Breast epithelium (tissue), 4 donors: Measurements from ENCODE around the gene LBHD2. TPM values are rescaled to one million over a fixed set of nuclear protein-coding genes. Genes with fewer than 3 reads are reported as not detected.
A peak's percentile ranks its signal among the peaks of the same experiment; 100 is the strongest.

Source experiments
- DNase-seq, 2 donors: peaks; one replicate each; pipeline ENCODE4 v3.0.0-alpha.2; 2019; ENCODE audit warnings: low spot score in 2 of 2
- H3K27ac ChIP-seq, 2 donors: fragments of 200-600 bp; sonication (generic) in 1 of 2; one replicate each; pipeline ENCODE4 v1.5.1; 2016 to 2019; ENCODE audit warnings: mild to moderate bottlenecking in 1 of 2
- H3K27me3 ChIP-seq, 2 donors: fragments of 200-600 bp; sonication (generic) in 1 of 2; one replicate each; pipeline versions ENCODE4 v1.5.1 to v1.6.0; 2017 to 2019; ENCODE audit warnings: control low read depth in 1 of 2, mild to moderate bottlenecking in 1 of 2
- H3K36me3 ChIP-seq: fragments of 200-600 bp; one replicate; pipeline ENCODE4 v1.5.1; 2019
- H3K4me1 ChIP-seq, 2 donors: fragments of 200-600 bp; sonication (generic); one replicate each; pipeline ENCODE4 v1.5.1; 2016 to 2019; ENCODE audit warnings: control low read depth in 1 of 2
- H3K4me3 ChIP-seq, 3 donors: fragments of 200-600 bp; sonication (generic); 1 replicate in 2 of 3; 2 replicates in 1 of 3; pipeline ENCODE4 v1.5.1; 2016 to 2019; ENCODE audit warnings: mild to moderate bottlenecking in 3 of 3, moderate library complexity in 2 of 3
- H3K9me3 ChIP-seq, 2 donors: fragments of 200-600 bp; sonication (generic) in 1 of 2; one replicate each; pipeline ENCODE4 v1.5.1; 2016 to 2019; ENCODE audit warnings: control low read depth in 1 of 2
- POLR2A ChIP-seq: fragments of 450-650 bp; IDR thresholded peaks from one replicate; pipeline ENCODE4 v1.6.1; 2016; ENCODE audit warnings: antibody characterized with exemption, mild to moderate bottlenecking, moderate library complexity
- POLR2AphosphoS5 ChIP-seq, 3 donors: sonication (generic); formaldehyde crosslinking; IDR thresholded peaks; one replicate each; pipeline ENCODE4 v1.6.1; 2017; ENCODE audit warnings: antibody characterized with exemption in 3 of 3
- intact Hi-C: fragments of 100-400 bp; cut with DNase I; formaldehyde crosslinking; loops from one replicate; pipeline ENCODE4 v1.15.1; 2023; ENCODE audit warnings: low total_unique reads
- total RNA-seq, 3 donors: library from RNA; depleted of rRNA; stranded (reverse); fragments of >200 nt; gene quantifications; one replicate each; pipeline ENCODE4 v1.1.0, GENCODE V29; 2016
- TF ChIP-seq, protein P1 (sequence below), 3 donors: fragments of 450-650 bp; IDR thresholded peaks; one replicate each; pipeline ENCODE4 v1.5.1; 2016 to 2017; ENCODE audit warnings: antibody characterized with exemption in 3 of 3, mild to moderate bottlenecking in 3 of 3, moderate library complexity in 3 of 3

LBHD2 gene
- total RNA-seq, 3 donors from 2014 or later, result not detected

DNA sequence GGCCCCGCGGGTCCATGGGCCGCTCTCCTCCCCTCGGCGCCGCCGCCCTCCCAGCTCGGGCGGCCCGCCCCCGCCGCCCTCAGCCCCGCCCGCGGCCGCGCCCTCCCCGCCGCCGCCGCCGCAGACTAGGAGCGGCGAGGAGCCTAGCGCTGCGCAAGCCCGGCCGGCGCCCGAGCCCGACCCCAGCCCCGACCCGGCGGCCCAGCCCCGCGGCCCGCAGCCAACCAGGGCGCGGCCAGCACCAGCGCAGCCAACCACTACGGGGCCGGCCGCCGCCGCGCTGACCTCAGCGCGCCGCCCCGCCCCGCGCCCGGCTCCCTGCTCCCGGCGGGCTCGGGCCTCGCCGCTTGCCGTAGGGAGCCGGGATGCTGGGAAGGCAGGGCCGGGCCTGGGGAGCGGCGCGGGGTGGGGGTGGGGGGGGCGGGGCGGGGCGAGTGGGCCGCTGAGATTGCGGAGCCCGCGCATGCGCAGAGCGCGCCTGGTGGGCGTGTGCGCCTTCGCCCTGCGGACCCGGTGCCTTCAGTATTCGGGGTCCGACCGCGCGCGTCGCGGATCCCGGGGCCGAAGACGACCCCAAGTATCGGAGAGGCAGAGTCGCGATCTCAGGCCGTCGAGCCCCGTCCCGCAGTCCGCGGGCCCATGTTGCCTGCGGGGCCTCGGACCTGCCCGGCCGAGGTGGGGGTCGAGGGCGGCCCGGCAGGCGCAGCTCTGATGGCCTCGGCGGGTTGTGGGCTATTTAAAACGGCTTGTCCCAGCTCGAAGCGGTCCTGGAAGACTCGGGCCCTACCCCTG, 26.4 kb upstream of the LBHD2 start, which contains the start of gene CDC42BPB:
Gene CDC42BPB, minus strand, starts transcription at position 178 of the 792 bp plus-strand sequence. CDS start 376 bp downstream, outside the sequence.
- H3K36me3 ChIP-seq, result no peaks in the 10 kb centered on the region
- intact Hi-C loops, result no loop called here
- peaks cover 0 to 8% of the 10 kb centered on the region in 2 donors for H3K4me1 ChIP-seq
- TF ChIP-seq POLR2A (no peak), POLR2AphosphoS5 (IDR thresholded peaks at IDR 0.05) (peak; percentile 35 to 62 (median 56))
- TF ChIP-seq, protein P1, sequence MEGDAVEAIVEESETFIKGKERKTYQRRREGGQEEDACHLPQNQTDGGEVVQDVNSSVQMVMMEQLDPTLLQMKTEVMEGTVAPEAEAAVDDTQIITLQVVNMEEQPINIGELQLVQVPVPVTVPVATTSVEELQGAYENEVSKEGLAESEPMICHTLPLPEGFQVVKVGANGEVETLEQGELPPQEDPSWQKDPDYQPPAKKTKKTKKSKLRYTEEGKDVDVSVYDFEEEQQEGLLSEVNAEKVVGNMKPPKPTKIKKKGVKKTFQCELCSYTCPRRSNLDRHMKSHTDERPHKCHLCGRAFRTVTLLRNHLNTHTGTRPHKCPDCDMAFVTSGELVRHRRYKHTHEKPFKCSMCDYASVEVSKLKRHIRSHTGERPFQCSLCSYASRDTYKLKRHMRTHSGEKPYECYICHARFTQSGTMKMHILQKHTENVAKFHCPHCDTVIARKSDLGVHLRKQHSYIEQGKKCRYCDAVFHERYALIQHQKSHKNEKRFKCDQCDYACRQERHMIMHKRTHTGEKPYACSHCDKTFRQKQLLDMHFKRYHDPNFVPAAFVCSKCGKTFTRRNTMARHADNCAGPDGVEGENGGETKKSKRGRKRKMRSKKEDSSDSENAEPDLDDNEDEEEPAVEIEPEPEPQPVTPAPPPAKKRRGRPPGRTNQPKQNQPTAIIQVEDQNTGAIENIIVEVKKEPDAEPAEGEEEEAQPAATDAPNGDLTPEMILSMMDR (IDR thresholded peaks at IDR 0.05), result no peak
- H3K27ac ChIP-seq, result peak within 1 kb of the TSS; percentile 83 to 97
- H3K4me3 ChIP-seq, result peak within 1 kb of the TSS; percentile 96 to 99 (median 98)
- peak; percentile 81 to 82 for DNase-seq
- no peaks in the 10 kb centered on the region for H3K9me3 ChIP-seq
- no peaks in the 10 kb centered on the region for H3K27me3 ChIP-seq

DNA sequence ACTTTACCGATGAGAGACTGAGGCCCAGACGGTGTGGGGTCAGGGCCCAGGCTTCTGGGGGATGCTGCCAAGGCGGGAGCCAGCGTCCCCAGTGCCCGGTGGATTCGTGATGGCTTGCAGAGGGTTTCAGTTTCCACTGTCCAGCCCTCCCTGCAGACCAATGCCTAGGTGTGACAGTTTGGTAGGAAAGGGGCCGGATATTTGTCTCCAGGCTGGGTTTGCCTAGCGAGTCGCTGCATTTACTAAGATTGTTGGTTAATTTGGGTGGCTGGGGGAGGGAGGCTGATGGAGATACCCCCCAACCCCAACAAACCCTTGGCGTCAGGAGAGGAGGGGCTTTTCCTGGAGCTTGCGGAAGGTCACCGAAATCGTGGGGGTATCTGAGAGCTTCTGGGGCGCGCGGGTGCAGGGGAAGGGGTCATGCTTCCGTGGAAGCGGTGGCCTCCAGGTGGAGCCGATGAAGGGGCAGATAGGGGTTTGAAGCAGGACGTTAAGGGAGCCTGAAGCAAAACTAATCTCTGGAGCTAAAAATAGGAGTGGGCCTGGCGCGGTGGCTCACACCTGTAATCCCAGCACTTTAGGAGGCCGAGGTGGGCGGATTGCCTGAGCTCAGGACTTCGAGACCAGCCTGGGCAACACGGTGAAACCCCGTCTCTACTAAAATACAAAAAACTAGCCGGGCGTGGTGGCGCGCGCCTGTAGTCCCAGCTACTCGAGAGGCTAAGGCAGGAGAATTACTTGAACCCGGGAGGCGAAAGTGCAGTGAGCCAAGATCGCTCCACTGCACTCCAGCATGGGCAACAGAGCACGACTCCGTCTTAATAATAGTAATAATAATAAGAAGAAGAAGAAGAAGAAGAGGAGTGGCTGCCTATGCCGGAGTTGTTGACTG, 25.6 kb upstream of the LBHD2 start:
- H3K27me3 ChIP-seq, result no peaks in the 10 kb centered on the region
- TF ChIP-seq POLR2A (no peak), POLR2AphosphoS5 (IDR thresholded peaks at IDR 0.05) (no peak)
- TF ChIP-seq, protein P1 (IDR thresholded peaks at IDR 0.05), result no peak
- no peaks in the 10 kb centered on the region for H3K9me3 ChIP-seq
- H3K4me3 ChIP-seq, result peak overlapping the region; percentile 76 to 99 (median 96)
- H3K27ac ChIP-seq, result peak overlapping the region; percentile 83 to 97
- DNase-seq, result no peak
- peaks cover 0 to 8% of the 10 kb centered on the region in 2 donors for H3K4me1 ChIP-seq
- H3K36me3 ChIP-seq, result no peaks in the 10 kb centered on the region
- intact Hi-C loops, result no loop called here

DNA sequence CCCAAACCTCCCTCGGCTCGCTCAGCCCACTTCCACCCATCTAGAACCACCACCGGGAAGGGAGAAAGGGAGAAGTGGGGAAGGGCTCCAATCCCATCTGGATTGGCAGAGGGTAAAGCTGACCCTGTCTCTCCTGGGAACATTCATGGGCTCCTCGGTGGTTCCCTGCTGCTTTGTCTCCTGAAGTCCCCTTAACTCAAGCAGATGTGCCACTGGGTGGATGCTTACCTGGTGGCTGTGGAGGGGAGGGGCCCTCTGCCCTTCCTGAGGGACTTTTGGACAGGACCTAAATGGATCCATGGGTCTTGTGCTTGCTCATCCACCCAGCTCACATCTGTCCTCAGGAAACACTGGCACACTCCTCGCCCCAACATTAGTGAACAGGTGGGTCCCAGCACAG, 24.5 kb upstream of the LBHD2 start:
- H3K36me3 ChIP-seq, result no peaks in the 10 kb centered on the region
- H3K27ac ChIP-seq, result no peak overlapping the region
- no peak for DNase-seq
- no peak overlapping the region for H3K4me3 ChIP-seq
- no peaks in the 10 kb centered on the region for H3K27me3 ChIP-seq
- peaks cover 0 to 8% of the 10 kb centered on the region in 2 donors for H3K4me1 ChIP-seq
- H3K9me3 ChIP-seq, result no peaks in the 10 kb centered on the region
- intact Hi-C loops, result no loop called here
- no peak for TF ChIP-seq POLR2AphosphoS5 (IDR thresholded peaks at IDR 0.05)
- TF ChIP-seq, protein P1 (IDR thresholded peaks at IDR 0.05), result no peak
- TF ChIP-seq POLR2A, result no peak

DNA sequence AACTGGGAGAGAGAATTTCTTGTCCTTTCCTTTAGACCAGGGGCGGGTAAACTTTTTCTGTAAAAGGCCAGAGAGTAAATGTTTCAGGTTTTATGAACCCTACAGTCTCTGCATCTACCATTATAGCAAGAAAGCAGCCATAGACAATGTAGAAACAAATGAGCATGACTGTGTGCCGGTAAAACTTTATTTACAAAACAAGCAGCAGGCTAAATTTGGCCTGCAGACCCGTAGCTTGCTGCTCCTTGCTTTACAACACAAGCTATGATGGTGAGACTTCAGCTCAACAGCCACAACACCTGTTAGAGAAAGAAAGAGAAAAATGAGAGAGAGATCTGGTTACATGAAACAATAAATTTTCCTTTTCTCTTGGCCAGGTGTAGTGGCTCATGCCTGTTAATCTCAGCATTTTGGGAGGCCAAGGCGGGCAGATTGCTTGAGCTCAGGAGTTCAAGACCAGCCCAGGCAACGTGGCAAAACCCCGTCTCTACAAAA, 22.5 kb upstream of the LBHD2 start:
- peaks cover 0 to 8% of the 10 kb centered on the region in 2 donors for H3K4me1 ChIP-seq
- no peaks in the 10 kb centered on the region for H3K9me3 ChIP-seq
- DNase-seq, result no peak
- H3K27ac ChIP-seq, result no peak overlapping the region
- H3K27me3 ChIP-seq, result no peaks in the 10 kb centered on the region
- no peak overlapping the region for H3K4me3 ChIP-seq
- intact Hi-C loops, result loop anchor here (5.0 kb wide), 1 partner anchor 869 kb away; no protein-coding TSS in a partner anchor
- TF ChIP-seq, protein P1 (IDR thresholded peaks at IDR 0.05), result no peak
- TF ChIP-seq POLR2A (no peak), POLR2AphosphoS5 (IDR thresholded peaks at IDR 0.05) (no peak)
- no peaks in the 10 kb centered on the region for H3K36me3 ChIP-seq
